ENCODE data around the gene INTS11. TPM values are rescaled to one million over a fixed set of nuclear protein-coding genes. Genes with fewer than 3 reads are reported as not detected.

Gene INTS11
- total and polyA plus RNA-seq, 2 of the 13 experiments (the other 11 are each of a cell fraction or from before 2014, with no cell fraction given): 52.8 to 94.8 TPM

- TF ChIP-seq KAT2B (IDR thresholded peaks at IDR 0.05; ENCODE audit: borderline replicate concordance, low read depth, low read length) (no peak), THYN1 (CRISPR knock-in tag; IDR thresholded peaks at IDR 0.05; ENCODE audit: borderline replicate concordance, low read depth) (no peak), AGO2 (optimal IDR thresholded peaks at IDR 0.05; ENCODE audit: low read depth, low read length) (peak; percentile 9), RNF219 (CRISPR knock-in tag; IDR thresholded peaks at IDR 0.05) (no peak), ZHX1 (CRISPR knock-in tag; IDR thresholded peaks at IDR 0.05; ENCODE audit: low read depth) (0 out of 2 replicates have a peak, but pooled peaks have one; percentile 43), ZFP36 (IDR thresholded peaks at IDR 0.05; ENCODE audit: borderline replicate concordance, low read depth, low read length, partially characterized antibody) (no peak), NR2F1 (CRISPR knock-in tag; IDR thresholded peaks at IDR 0.05) (no peak), ZNF549 (CRISPR knock-in tag; IDR thresholded peaks at IDR 0.05) (no peak), ZNF205 (CRISPR knock-in tag; IDR thresholded peaks at IDR 0.05) (peak; percentile 75; the same call in 1 of the 2 replicates), HMG20A (CRISPR knock-in tag; IDR thresholded peaks at IDR 0.05; ENCODE audit: borderline replicate concordance) (no peak), POLR2A (IDR thresholded peaks at IDR 0.05; ENCODE audit: insufficient read depth in 1 of 2, low read depth in 2 of 2, low read length in 2 of 2) (no peak), ZNF512 (CRISPR knock-in tag; IDR thresholded peaks at IDR 0.05) (no peak), ZNF598 (CRISPR knock-in tag; IDR thresholded peaks at IDR 0.05; ENCODE audit: borderline replicate concordance) (no peak), ZBTB8A (CRISPR knock-in tag; IDR thresholded peaks at IDR 0.05; ENCODE audit: borderline replicate concordance, low read depth) (no peak), MEIS2 (CRISPR knock-in tag; IDR thresholded peaks at IDR 0.05) (no peak), MTA3 (CRISPR knock-in tag; IDR thresholded peaks at IDR 0.05) (no peak), ZNF615 (CRISPR knock-in tag; IDR thresholded peaks at IDR 0.05; ENCODE audit: borderline replicate concordance) (no peak)
- TF ChIP-seq, protein P1, sequence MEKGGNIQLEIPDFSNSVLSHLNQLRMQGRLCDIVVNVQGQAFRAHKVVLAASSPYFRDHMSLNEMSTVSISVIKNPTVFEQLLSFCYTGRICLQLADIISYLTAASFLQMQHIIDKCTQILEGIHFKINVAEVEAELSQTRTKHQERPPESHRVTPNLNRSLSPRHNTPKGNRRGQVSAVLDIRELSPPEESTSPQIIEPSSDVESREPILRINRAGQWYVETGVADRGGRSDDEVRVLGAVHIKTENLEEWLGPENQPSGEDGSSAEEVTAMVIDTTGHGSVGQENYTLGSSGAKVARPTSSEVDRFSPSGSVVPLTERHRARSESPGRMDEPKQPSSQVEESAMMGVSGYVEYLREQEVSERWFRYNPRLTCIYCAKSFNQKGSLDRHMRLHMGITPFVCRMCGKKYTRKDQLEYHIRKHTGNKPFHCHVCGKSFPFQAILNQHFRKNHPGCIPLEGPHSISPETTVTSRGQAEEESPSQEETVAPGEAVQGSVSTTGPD (CRISPR knock-in tag; IDR thresholded peaks at IDR 0.05): 0 out of 2 replicates have a peak, but pooled peaks have one; percentile 64
- TF ChIP-seq, protein P2, sequence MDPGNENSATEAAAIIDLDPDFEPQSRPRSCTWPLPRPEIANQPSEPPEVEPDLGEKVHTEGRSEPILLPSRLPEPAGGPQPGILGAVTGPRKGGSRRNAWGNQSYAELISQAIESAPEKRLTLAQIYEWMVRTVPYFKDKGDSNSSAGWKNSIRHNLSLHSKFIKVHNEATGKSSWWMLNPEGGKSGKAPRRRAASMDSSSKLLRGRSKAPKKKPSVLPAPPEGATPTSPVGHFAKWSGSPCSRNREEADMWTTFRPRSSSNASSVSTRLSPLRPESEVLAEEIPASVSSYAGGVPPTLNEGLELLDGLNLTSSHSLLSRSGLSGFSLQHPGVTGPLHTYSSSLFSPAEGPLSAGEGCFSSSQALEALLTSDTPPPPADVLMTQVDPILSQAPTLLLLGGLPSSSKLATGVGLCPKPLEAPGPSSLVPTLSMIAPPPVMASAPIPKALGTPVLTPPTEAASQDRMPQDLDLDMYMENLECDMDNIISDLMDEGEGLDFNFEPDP (CRISPR knock-in tag; conservative IDR thresholded peaks at IDR 0.05): no peak
Observed at GRCh38 chr1:1334835-1335234, 10.4 kb upstream of the INTS11 start (continued).
